Right lobe of liver (tissue), 4 donors: Measurements from ENCODE around the gene KRTAP5-1.

Experiments
- CTCF ChIP-seq, 4 donors: fragments of 200-600 bp in 3 of 4; fragments of 450-650 bp in 1 of 4; IDR thresholded peaks; one replicate each; pipeline versions ENCODE4 v1.5.1 to v1.8.0; 2016 to 2022; ENCODE audit warnings: antibody characterized with exemption in 4 of 4, mild to moderate bottlenecking in 2 of 4
- POLR2A ChIP-seq: fragments of 450-650 bp; IDR thresholded peaks from one replicate; pipeline ENCODE4 v1.6.1; 2017; ENCODE audit warnings: antibody characterized with exemption, mild to moderate bottlenecking
- donor health status: DM: no; HTN: no; CAD: no.
- donor health status: DM: no; HTN: no; CAD: no.
- donor health status: DM: no; HTN: yes; CAD: no.

- TF ChIP-seq CTCF (IDR thresholded peaks at IDR 0.05) (no peak), POLR2A (no peak)
Observed at GRCh38 chr11:1633864-1634263, 48.8 kb upstream of the KRTAP5-1 start.
